ENCODE data around the gene PKP2. TPM values are rescaled to one million over a fixed set of nuclear protein-coding genes. Genes with fewer than 3 reads are reported as not detected.

Gene PKP2
- total and polyA plus RNA-seq, 2 donors from 2014 or later: 4.3 to 7.6 TPM

GRCh38 chr12:32921397-32921796, 24.8 kb upstream of the PKP2 start:
- H3K9ac ChIP-seq (ENCODE audit: low read length in 3 of 3): no peak overlapping the region

GRCh38 chr12:32920506-32921085, 24.0 kb upstream of the PKP2 start:
- H3K9ac ChIP-seq (ENCODE audit: low read length in 3 of 3): no peak overlapping the region
- no peaks in the 10 kb centered on the region for H3K36me3 ChIP-seq (ENCODE audit: control insufficient read depth in 2 of 3, insufficient read depth in 3 of 3, low read length in 3 of 3)
- H3K27ac ChIP-seq (ENCODE audit: low read depth in 2 of 2, low read length in 2 of 2): no peak overlapping the region
- DNase-seq (no peak), FAIRE-seq (no peak)
- H3K9me3 ChIP-seq (ENCODE audit: control insufficient read depth in 2 of 3, insufficient read depth in 1 of 3, low read length in 3 of 3): no peaks in the 10 kb centered on the region
- no peak overlapping the region for H3K4me3 ChIP-seq (ENCODE audit: low read length in 3 of 3)
- TF ChIP-seq CTCF (IDR thresholded peaks at IDR 0.05; ENCODE audit: borderline replicate concordance, extremely low read depth, insufficient read depth): no peak
- intact Hi-C loops (cut with DNase I): no loop called here
- no peaks in the 10 kb centered on the region for H3K27me3 ChIP-seq (ENCODE audit: control insufficient read depth, insufficient read depth, low read length)
- no peaks in the 10 kb centered on the region for H3K4me1 ChIP-seq (ENCODE audit: control insufficient read depth in 2 of 3, insufficient read depth in 2 of 3, low read depth in 1 of 3, low read length in 3 of 3)

More at GRCh38 chr12:32921397-32921796, 24.8 kb upstream of the PKP2 start:
- no peaks in the 10 kb centered on the region for H3K27me3 ChIP-seq (ENCODE audit: control insufficient read depth, insufficient read depth, low read length)
- intact Hi-C loops (cut with DNase I): no loop called here
- no peak overlapping the region for H3K4me3 ChIP-seq (ENCODE audit: low read length in 3 of 3)
- no peaks in the 10 kb centered on the region for H3K4me1 ChIP-seq (ENCODE audit: control insufficient read depth in 2 of 3, insufficient read depth in 2 of 3, low read depth in 1 of 3, low read length in 3 of 3)
- no peak for TF ChIP-seq CTCF (IDR thresholded peaks at IDR 0.05; ENCODE audit: borderline replicate concordance, extremely low read depth, insufficient read depth)
- DNase-seq: no peak
- no peak overlapping the region for H3K27ac ChIP-seq (ENCODE audit: low read depth in 2 of 2, low read length in 2 of 2)
- H3K9me3 ChIP-seq (ENCODE audit: control insufficient read depth in 2 of 3, insufficient read depth in 1 of 3, low read length in 3 of 3): no peaks in the 10 kb centered on the region
- no peaks in the 10 kb centered on the region for H3K36me3 ChIP-seq (ENCODE audit: control insufficient read depth in 2 of 3, insufficient read depth in 3 of 3, low read length in 3 of 3)
- no peak for FAIRE-seq

- FAIRE-seq (peak; percentile 70), DNase-seq (peak in 3 of 5 donors; percentile 14 to 75 (median 59))
- H3K4me1 ChIP-seq (ENCODE audit: control insufficient read depth in 2 of 3, insufficient read depth in 2 of 3, low read depth in 1 of 3, low read length in 3 of 3): no peaks in the 10 kb centered on the region
- H3K27ac ChIP-seq (ENCODE audit: low read depth in 2 of 2, low read length in 2 of 2): no peak overlapping the region
- intact Hi-C loops (cut with DNase I): loop anchor here (10.0 kb wide), 1 partner anchor 154 kb away; no protein-coding TSS in a partner anchor
- no peaks in the 10 kb centered on the region for H3K36me3 ChIP-seq (ENCODE audit: control insufficient read depth in 2 of 3, insufficient read depth in 3 of 3, low read length in 3 of 3)
- no peaks in the 10 kb centered on the region for H3K9me3 ChIP-seq (ENCODE audit: control insufficient read depth in 2 of 3, insufficient read depth in 1 of 3, low read length in 3 of 3)
- H3K9ac ChIP-seq (ENCODE audit: low read length in 3 of 3): no peak overlapping the region
- no peak overlapping the region for H3K4me3 ChIP-seq (ENCODE audit: low read length in 3 of 3)
- TF ChIP-seq CTCF (IDR thresholded peaks at IDR 0.05; ENCODE audit: borderline replicate concordance, extremely low read depth, insufficient read depth): peak; percentile 57
- no peaks in the 10 kb centered on the region for H3K27me3 ChIP-seq (ENCODE audit: control insufficient read depth, insufficient read depth, low read length)
Measured at GRCh38 chr12:32918890-32919801, 22.6 kb upstream of the PKP2 start.
